Thyroid gland (tissue), 4 donors: ENCODE measurements around the gene TMOD3.

ENCODE experiments used
- POLR2A ChIP-seq, 2 donors: fragments of 450-650 bp; IDR thresholded peaks; one replicate each; pipeline ENCODE4 v1.6.1; 2017; ENCODE audit warnings: antibody characterized with exemption in 2 of 2, mild to moderate bottlenecking in 2 of 2, moderate library complexity in 1 of 2
- TF ChIP-seq, protein P1 (sequence below), 6 experiments: fragments of 200-600 bp in 3 of 6; fragments of 450-650 bp in 3 of 6; sonication (generic) in 3 of 6; IDR thresholded peaks; one replicate each; pipeline ENCODE4 v1.5.1; 2016 to 2019; ENCODE audit warnings: antibody characterized with exemption in 6 of 6, mild to moderate bottlenecking in 2 of 6, inconsistent platforms in 1 of 6, moderate library complexity in 1 of 6

DNA sequence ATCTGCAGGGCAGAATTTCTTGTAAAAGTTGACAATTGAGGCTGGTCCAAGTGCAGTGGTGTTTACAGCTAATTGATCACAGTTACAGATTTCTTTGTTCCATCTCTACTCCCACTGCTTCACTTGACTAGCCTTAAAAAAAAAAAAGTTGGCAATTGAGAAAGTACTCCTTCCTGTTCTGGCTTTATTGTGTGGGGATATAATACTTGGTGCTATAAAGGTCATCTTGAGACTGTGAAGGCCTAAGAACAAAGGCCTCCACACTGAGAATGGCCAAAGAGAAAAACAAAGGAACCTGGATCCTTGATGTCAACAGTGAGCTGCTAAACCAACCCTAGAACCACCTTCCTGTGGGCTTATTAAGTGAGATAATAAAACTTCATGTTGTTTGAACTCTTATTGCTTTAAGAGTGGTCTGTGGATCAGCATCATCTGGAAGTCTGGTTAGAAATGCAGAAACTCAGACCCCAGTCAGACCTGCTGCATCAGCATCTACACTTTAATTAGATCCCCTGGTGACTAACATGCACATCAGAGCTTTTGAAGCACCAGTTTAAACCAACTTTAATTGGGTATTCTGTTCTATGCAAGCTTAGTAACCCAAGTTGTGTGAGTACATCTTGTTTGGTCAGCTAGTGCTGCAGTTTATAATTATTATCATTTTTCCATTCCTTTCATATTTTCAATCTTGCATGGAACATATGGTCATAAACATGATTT, 55.2 kb downstream of the TMOD3 start:
- TF ChIP-seq POLR2A (IDR thresholded peaks at IDR 0.05), result no peak
- TF ChIP-seq, protein P1, sequence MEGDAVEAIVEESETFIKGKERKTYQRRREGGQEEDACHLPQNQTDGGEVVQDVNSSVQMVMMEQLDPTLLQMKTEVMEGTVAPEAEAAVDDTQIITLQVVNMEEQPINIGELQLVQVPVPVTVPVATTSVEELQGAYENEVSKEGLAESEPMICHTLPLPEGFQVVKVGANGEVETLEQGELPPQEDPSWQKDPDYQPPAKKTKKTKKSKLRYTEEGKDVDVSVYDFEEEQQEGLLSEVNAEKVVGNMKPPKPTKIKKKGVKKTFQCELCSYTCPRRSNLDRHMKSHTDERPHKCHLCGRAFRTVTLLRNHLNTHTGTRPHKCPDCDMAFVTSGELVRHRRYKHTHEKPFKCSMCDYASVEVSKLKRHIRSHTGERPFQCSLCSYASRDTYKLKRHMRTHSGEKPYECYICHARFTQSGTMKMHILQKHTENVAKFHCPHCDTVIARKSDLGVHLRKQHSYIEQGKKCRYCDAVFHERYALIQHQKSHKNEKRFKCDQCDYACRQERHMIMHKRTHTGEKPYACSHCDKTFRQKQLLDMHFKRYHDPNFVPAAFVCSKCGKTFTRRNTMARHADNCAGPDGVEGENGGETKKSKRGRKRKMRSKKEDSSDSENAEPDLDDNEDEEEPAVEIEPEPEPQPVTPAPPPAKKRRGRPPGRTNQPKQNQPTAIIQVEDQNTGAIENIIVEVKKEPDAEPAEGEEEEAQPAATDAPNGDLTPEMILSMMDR (IDR thresholded peaks at IDR 0.05), result no peak
